Sigmoid colon (tissue), 7 donors: ENCODE data around the gene PTCSC3. TPM values are rescaled to one million over a fixed set of nuclear protein-coding genes. Genes with fewer than 3 reads are reported as not detected.

Experiments used
- DNase-seq: peaks from one replicate; pipeline ENCODE4 v3.0.0-alpha.2; 2019
- H3K27ac ChIP-seq, 4 donors: fragments of 200-600 bp; sonication (generic); one replicate each; pipeline ENCODE4 v1.5.1; 2016 to 2019; ENCODE audit warnings: mild to moderate bottlenecking in 1 of 4
- H3K27me3 ChIP-seq, 3 donors: fragments of 200-600 bp; sonication (generic); one replicate each; pipeline ENCODE4 v1.5.1; 2019; ENCODE audit warnings: mild to moderate bottlenecking in 1 of 3
- H3K36me3 ChIP-seq, 4 donors: fragments of 200-600 bp; sonication (generic); one replicate each; pipeline ENCODE4 v1.5.1; 2016 to 2019
- H3K4me1 ChIP-seq, 4 donors: fragments of 200-600 bp; sonication (generic); one replicate each; pipeline ENCODE4 v1.5.1; 2017 to 2019
- H3K4me3 ChIP-seq, 4 donors: fragments of 200-600 bp; sonication (generic); one replicate each; pipeline ENCODE4 v1.5.1; 2017 to 2019; ENCODE audit warnings: mild to moderate bottlenecking in 2 of 4, moderate library complexity in 1 of 4
- H3K9me3 ChIP-seq, 4 donors: fragments of 200-600 bp in 3 of 4; sonication (generic) in 3 of 4; one replicate each; pipeline versions ENCODE4 v1.5.1 to v1.6.1; 2013 to 2019
- CTCF ChIP-seq, 4 experiments: fragments of 450-650 bp in 3 of 4; fragments of 200-600 bp in 1 of 4; IDR thresholded peaks; one replicate each; pipeline ENCODE4 v1.5.1; 2016 to 2019; ENCODE audit warnings: antibody characterized with exemption in 4 of 4, mild to moderate bottlenecking in 3 of 4, moderate library complexity in 2 of 4
- EP300 ChIP-seq, 4 donors: sonication (generic); formaldehyde crosslinking; IDR thresholded peaks; one replicate each; pipeline ENCODE4 v1.6.1; 2017; ENCODE audit warnings: antibody characterized with exemption in 4 of 4
- POLR2A ChIP-seq, 2 donors: fragments of 450-650 bp; IDR thresholded peaks; one replicate each; pipeline ENCODE4 v1.6.1; 2016; ENCODE audit warnings: antibody characterized with exemption in 2 of 2, mild to moderate bottlenecking in 2 of 2, moderate library complexity in 2 of 2
- POLR2AphosphoS5 ChIP-seq, 4 donors: sonication (generic); formaldehyde crosslinking; IDR thresholded peaks; one replicate each; pipeline ENCODE4 v1.6.1; 2017; ENCODE audit warnings: antibody characterized with exemption in 4 of 4
- WGBS, 2 donors: extraction: QIAGEN DNeasy Blood & Tissue Kit; methylation state at CpG; one replicate each; pipeline ENCODE4 v1.1.7; 2013; 5-methylcytosine and 5-hydroxymethylcytosine counted together
- intact Hi-C: fragments of 100-400 bp; cut with DNase I; formaldehyde crosslinking; loops from one replicate; pipeline ENCODE4 v1.15.1; 2023
- polyA plus RNA-seq, 3 donors: library from polyadenylated mRNA; stranded (reverse); fragments of 200-250 nt; gene quantifications; one replicate each; pipeline ENCODE4 v1.2.3, GENCODE V29; 2013
- total RNA-seq, 4 donors: library from RNA; depleted of rRNA; stranded (reverse); fragments of >200 nt; gene quantifications; one replicate each; pipeline ENCODE4 v1.1.0, GENCODE V29; 2016
- donor health status: healthy with polysubstance abuse.
- donor health status: Bipolar disorder and iron deficiency.
- donor health status: healthy.

Gene PTCSC3
- total and polyA plus RNA-seq, 7 donors = not detected

- Histone ChIP-seq H3K36me3 (no peaks in the 10 kb centered on the region), H3K4me1 (no peaks in the 10 kb centered on the region), H3K27me3 (no peaks in the 10 kb centered on the region), H3K9me3 (no peaks in the 10 kb centered on the region), H3K27ac (no peak overlapping the region), H3K4me3 (no peak overlapping the region)
- TF ChIP-seq POLR2A (IDR thresholded peaks at IDR 0.05) (no peak), CTCF (IDR thresholded peaks at IDR 0.05) (no peak), EP300 (IDR thresholded peaks at IDR 0.05) (no peak), POLR2AphosphoS5 (IDR thresholded peaks at IDR 0.05) (no peak)
- DNase-seq = no peak
- intact Hi-C loops = no loop called here
Measured at GRCh38 chr14:36222337-36222736, 45.8 kb upstream of the PTCSC3 start.

- WGBS, 2 donors = 72 to 87% methylated on average over 2 of the region's 2 CpGs
- H3K27ac ChIP-seq = no peak overlapping the region
- TF ChIP-seq CTCF (IDR thresholded peaks at IDR 0.05) = no peak
- no peak for TF ChIP-seq EP300 (IDR thresholded peaks at IDR 0.05)
- no peak for TF ChIP-seq POLR2AphosphoS5 (IDR thresholded peaks at IDR 0.05)
- no peak for TF ChIP-seq POLR2A (IDR thresholded peaks at IDR 0.05)
- intact Hi-C loops = no loop called here
- no peaks in the 10 kb centered on the region for H3K27me3 ChIP-seq
- H3K36me3 ChIP-seq = no peaks in the 10 kb centered on the region
- no peak overlapping the region for H3K4me3 ChIP-seq
- DNase-seq = no peak
- no peaks in the 10 kb centered on the region for H3K4me1 ChIP-seq
- H3K9me3 ChIP-seq = no peaks in the 10 kb centered on the region
Measured at GRCh38 chr14:36221112-36221511, 44.6 kb upstream of the PTCSC3 start.

- H3K36me3 ChIP-seq = no peaks in the 10 kb centered on the region
- no peak for DNase-seq
- H3K4me3 ChIP-seq = no peak overlapping the region
- no peaks in the 10 kb centered on the region for H3K9me3 ChIP-seq
- H3K27ac ChIP-seq = no peak overlapping the region
- 31 to 34% methylated on average over 2 of the region's 2 CpGs for WGBS, 2 donors
- no peaks in the 10 kb centered on the region for H3K4me1 ChIP-seq
- peaks cover 0 to 6% (median 0%) of the 10 kb centered on the region in 3 donors for H3K27me3 ChIP-seq
- intact Hi-C loops = no loop called here
- TF ChIP-seq POLR2AphosphoS5 (IDR thresholded peaks at IDR 0.05) = no peak
- no peak for TF ChIP-seq POLR2A (IDR thresholded peaks at IDR 0.05)
- TF ChIP-seq EP300 (IDR thresholded peaks at IDR 0.05) = no peak
Measured at GRCh38 chr14:36217732-36218131, 41.2 kb upstream of the PTCSC3 start.

GRCh38 chr14:36217027-36217426 lies 40.5 kb upstream of the PTCSC3 start:
- H3K4me1 ChIP-seq = no peaks in the 10 kb centered on the region
- intact Hi-C loops = no loop called here
- peaks cover 0 to 6% (median 0%) of the 10 kb centered on the region in 3 donors for H3K27me3 ChIP-seq
- H3K4me3 ChIP-seq = no peak overlapping the region
- TF ChIP-seq EP300 (IDR thresholded peaks at IDR 0.05) (no peak), POLR2A (IDR thresholded peaks at IDR 0.05) (no peak), CTCF (IDR thresholded peaks at IDR 0.05) (no peak), POLR2AphosphoS5 (IDR thresholded peaks at IDR 0.05) (no peak)
- WGBS, 2 donors = 91 to 92% methylated on average over 2 of the region's 2 CpGs
- H3K27ac ChIP-seq = no peak overlapping the region
- H3K9me3 ChIP-seq = no peaks in the 10 kb centered on the region
- no peak for DNase-seq
- no peaks in the 10 kb centered on the region for H3K36me3 ChIP-seq

- WGBS, 2 donors = 83 to 86% methylated on average over 3 of the region's 3 CpGs
- Histone ChIP-seq H3K27ac (no peak overlapping the region), H3K27me3 (peaks cover 0 to 6% (median 0%) of the 10 kb centered on the region in 3 donors), H3K9me3 (no peaks in the 10 kb centered on the region), H3K4me3 (no peak overlapping the region), H3K4me1 (no peaks in the 10 kb centered on the region), H3K36me3 (no peaks in the 10 kb centered on the region)
- TF ChIP-seq CTCF (IDR thresholded peaks at IDR 0.05) (no peak), POLR2A (IDR thresholded peaks at IDR 0.05) (no peak), EP300 (IDR thresholded peaks at IDR 0.05) (no peak), POLR2AphosphoS5 (IDR thresholded peaks at IDR 0.05) (no peak)
- no peak for DNase-seq
- intact Hi-C loops = no loop called here
Measured at GRCh38 chr14:36215217-36215598, 38.7 kb upstream of the PTCSC3 start.
